ENCODE results near the gene POLE.

GRCh38 chr12:132617135-132617701 is 69.9 kb downstream of the POLE start:
- no peak for TF ChIP-seq CTCF (conservative IDR thresholded peaks at IDR 0.05)
- TF ChIP-seq EZH2 (IDR thresholded peaks at IDR 0.05; ENCODE audit: low read depth): no peak
